Sigmoid colon (tissue), 4 donors: ENCODE measurements around the gene NABP2.

ENCODE experiments used
- EP300 ChIP-seq, 4 donors: sonication (generic); formaldehyde crosslinking; IDR thresholded peaks; one replicate each; pipeline ENCODE4 v1.6.1; 2017; ENCODE audit warnings: antibody characterized with exemption in 4 of 4
- POLR2A ChIP-seq, 2 donors: fragments of 450-650 bp; IDR thresholded peaks; one replicate each; pipeline ENCODE4 v1.6.1; 2016; ENCODE audit warnings: antibody characterized with exemption in 2 of 2, mild to moderate bottlenecking in 2 of 2, moderate library complexity in 2 of 2
- TF ChIP-seq, protein P1 (sequence below), 4 experiments: fragments of 450-650 bp in 3 of 4; fragments of 200-600 bp in 1 of 4; IDR thresholded peaks; one replicate each; pipeline ENCODE4 v1.5.1; 2016 to 2019; ENCODE audit warnings: antibody characterized with exemption in 4 of 4, mild to moderate bottlenecking in 3 of 4, moderate library complexity in 2 of 4

GRCh38 chr12:56202366-56202765, 21.8 kb upstream of the NABP2 start:
- TF ChIP-seq, protein P1, sequence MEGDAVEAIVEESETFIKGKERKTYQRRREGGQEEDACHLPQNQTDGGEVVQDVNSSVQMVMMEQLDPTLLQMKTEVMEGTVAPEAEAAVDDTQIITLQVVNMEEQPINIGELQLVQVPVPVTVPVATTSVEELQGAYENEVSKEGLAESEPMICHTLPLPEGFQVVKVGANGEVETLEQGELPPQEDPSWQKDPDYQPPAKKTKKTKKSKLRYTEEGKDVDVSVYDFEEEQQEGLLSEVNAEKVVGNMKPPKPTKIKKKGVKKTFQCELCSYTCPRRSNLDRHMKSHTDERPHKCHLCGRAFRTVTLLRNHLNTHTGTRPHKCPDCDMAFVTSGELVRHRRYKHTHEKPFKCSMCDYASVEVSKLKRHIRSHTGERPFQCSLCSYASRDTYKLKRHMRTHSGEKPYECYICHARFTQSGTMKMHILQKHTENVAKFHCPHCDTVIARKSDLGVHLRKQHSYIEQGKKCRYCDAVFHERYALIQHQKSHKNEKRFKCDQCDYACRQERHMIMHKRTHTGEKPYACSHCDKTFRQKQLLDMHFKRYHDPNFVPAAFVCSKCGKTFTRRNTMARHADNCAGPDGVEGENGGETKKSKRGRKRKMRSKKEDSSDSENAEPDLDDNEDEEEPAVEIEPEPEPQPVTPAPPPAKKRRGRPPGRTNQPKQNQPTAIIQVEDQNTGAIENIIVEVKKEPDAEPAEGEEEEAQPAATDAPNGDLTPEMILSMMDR (IDR thresholded peaks at IDR 0.05): no peak
- TF ChIP-seq POLR2A (IDR thresholded peaks at IDR 0.05) (no peak), EP300 (IDR thresholded peaks at IDR 0.05) (no peak)
